Natural killer cell (primary cell): ENCODE measurements around the gene TACR2. TPM values are rescaled to one million over a fixed set of nuclear protein-coding genes. Genes with fewer than 3 reads are reported as not detected.

Experiments
- ATAC-seq, 3 donors: fragments of 150-1000 bp in 2 of 3; fragments of 200-7000 bp in 1 of 3; cut with Tn5 transposase; 1 replicate in 1 of 3; 2 replicates in 2 of 3; pipeline ENCODE4 v1.10.0; 2021; ENCODE audit warnings: mild to moderate bottlenecking in 2 of 3, moderate library complexity in 2 of 3
- DNase-seq, 2 donors: peaks; one replicate each; pipeline versions ENCODE4 v3.0.0 to v3.0.0-alpha.2; 2013 to 2021; ENCODE audit warnings: mixed read lengths in 1 of 2
- H3K27ac ChIP-seq: one replicate; pipeline ENCODE4 v1.5.1; 2013; ENCODE audit warnings: mild to moderate bottlenecking, low read length
- H3K27me3 ChIP-seq: one replicate; pipeline ENCODE4 v1.6.1; 2013; ENCODE audit warnings: low read length; ENCODE audit not compliant: control insufficient read depth, insufficient read depth
- H3K36me3 ChIP-seq: one replicate; pipeline ENCODE4 v1.6.1; 2013; ENCODE audit warnings: low read length; ENCODE audit not compliant: control insufficient read depth, insufficient read depth
- H3K4me1 ChIP-seq: one replicate; pipeline ENCODE4 v1.6.1; 2013; ENCODE audit warnings: low read length; ENCODE audit not compliant: control insufficient read depth, insufficient read depth
- H3K4me3 ChIP-seq: one replicate; pipeline ENCODE4 v1.5.1; 2013; ENCODE audit warnings: low read length
- H3K9me3 ChIP-seq: one replicate; pipeline ENCODE4 v1.6.1; 2013; ENCODE audit warnings: low read length; ENCODE audit not compliant: control insufficient read depth, insufficient read depth
- H3K27ac Mint-ChIP-seq, 2 donors: one replicate each; pipeline ENCODE4 v1.8.0; 2022; ENCODE audit warnings: mild to moderate bottlenecking in 2 of 2, mixed read lengths in 2 of 2, moderate library complexity in 1 of 2
- H3K27me3 Mint-ChIP-seq, 2 donors: one replicate each; pipeline ENCODE4 v1.8.0; 2022; ENCODE audit warnings: low read depth in 2 of 2, mixed read lengths in 2 of 2
- H3K36me3 Mint-ChIP-seq: one replicate; pipeline ENCODE4 v1.8.0; 2022; ENCODE audit warnings: mixed read lengths
- H3K4me1 Mint-ChIP-seq, 2 donors: one replicate each; pipeline ENCODE4 v1.8.0; 2022; ENCODE audit warnings: mixed read lengths in 2 of 2
- H3K4me3 Mint-ChIP-seq: one replicate; pipeline ENCODE4 v1.8.0; 2022; ENCODE audit warnings: mild to moderate bottlenecking, moderate library complexity, mixed read lengths
- H3K9me3 Mint-ChIP-seq, 2 donors: one replicate each; pipeline ENCODE4 v1.8.0; 2022; ENCODE audit warnings: mixed read lengths in 2 of 2
- CTCF ChIP-seq: fragments of 200-600 bp; IDR thresholded peaks from one replicate; pipeline ENCODE4 v1.8.0; 2022; ENCODE audit warnings: antibody characterized with exemption
- WGBS: methylation state at CpG from one replicate; pipeline ENCODE4 v1.1.7; 2013; ENCODE audit warnings: missing lambda C conversion rate; ENCODE audit not compliant: insufficient coverage; 5-methylcytosine and 5-hydroxymethylcytosine counted together
- intact Hi-C: fragments of 100-400 bp; cut with micrococcal nuclease; formaldehyde crosslinking; loops from one replicate; pipeline ENCODE4 v1.14.2; 2022
- total RNA-seq, 4 donors: library from RNA; stranded (reverse); fragments of 120-200 nt in 1 of 4; gene quantifications; one replicate each; pipeline versions ENCODE4 v1.2.3 to v1.2.4, GENCODE V29; 2013 to 2022

TACR2 gene
- total RNA-seq, 3 donors from 2014 or later (not counting 1 experiment from before 2014, with no cell fraction given) = not detected

- DNase-seq = no peak
- no peak overlapping the region for H3K27ac Mint-ChIP-seq
- no peak for ATAC-seq
- Histone ChIP-seq H3K27me3 (no peaks in the 10 kb centered on the region), H3K4me1 (peaks cover 8% of the 10 kb centered on the region), H3K4me3 (no peak overlapping the region), H3K27ac (no peak overlapping the region), H3K36me3 (no peaks in the 10 kb centered on the region), H3K9me3 (no peaks in the 10 kb centered on the region)
- H3K36me3 Mint-ChIP-seq = no peaks in the 10 kb centered on the region
- peaks cover 10 to 12% of the 10 kb centered on the region in 2 donors for H3K27me3 Mint-ChIP-seq
- peaks cover 0 to 3% of the 10 kb centered on the region in 2 donors for H3K4me1 Mint-ChIP-seq
- H3K4me3 Mint-ChIP-seq = no peak overlapping the region
- H3K9me3 Mint-ChIP-seq = no peaks in the 10 kb centered on the region
- TF ChIP-seq CTCF = no peak
- intact Hi-C loops = no loop called here
- WGBS = 88% methylated on average over 8 of the region's 8 CpGs
These were observed 40.4 kb upstream of the TACR2 start for GRCh38 chr10:69456880-69457693.

GRCh38 chr10:69455006-69455763 is 38.5 kb upstream of the TACR2 start:
- H3K27me3 ChIP-seq = no peaks in the 10 kb centered on the region
- TF ChIP-seq CTCF = no peak
- H3K9me3 ChIP-seq = no peaks in the 10 kb centered on the region
- Mint-ChIP-seq H3K4me1 (peaks cover 5 to 16% of the 10 kb centered on the region in 2 donors), H3K27ac (no peak overlapping the region), H3K9me3 (no peaks in the 10 kb centered on the region), H3K27me3 (peaks cover 10 to 13% of the 10 kb centered on the region in 2 donors), H3K4me3 (no peak overlapping the region), H3K36me3 (no peaks in the 10 kb centered on the region)
- H3K36me3 ChIP-seq = no peaks in the 10 kb centered on the region
- no peak for DNase-seq
- H3K27ac ChIP-seq = no peak overlapping the region
- intact Hi-C loops = no loop called here
- H3K4me1 ChIP-seq = peaks cover 13% of the 10 kb centered on the region
- no peak overlapping the region for H3K4me3 ChIP-seq
- 95% methylated on average over 6 of the region's 10 CpGs for WGBS
- ATAC-seq = no peak

- Mint-ChIP-seq H3K36me3 (no peaks in the 10 kb centered on the region), H3K27ac (no peak overlapping the region), H3K4me3 (no peak overlapping the region), H3K9me3 (no peaks in the 10 kb centered on the region), H3K4me1 (peaks cover 5 to 16% of the 10 kb centered on the region in 2 donors), H3K27me3 (peaks cover 10 to 16% of the 10 kb centered on the region in 2 donors)
- H3K4me3 ChIP-seq = no peak overlapping the region
- ATAC-seq (no peak), DNase-seq (no peak)
- peaks cover 13% of the 10 kb centered on the region for H3K4me1 ChIP-seq
- H3K27me3 ChIP-seq = no peaks in the 10 kb centered on the region
- intact Hi-C loops = no loop called here
- no peaks in the 10 kb centered on the region for H3K36me3 ChIP-seq
- no peak overlapping the region for H3K27ac ChIP-seq
- no peaks in the 10 kb centered on the region for H3K9me3 ChIP-seq
- TF ChIP-seq CTCF = no peak
These were observed 37.1 kb upstream of the TACR2 start for GRCh38 chr10:69453795-69454194.
